ENCODE data around the gene CD22. TPM values are rescaled to one million over a fixed set of nuclear protein-coding genes. Genes with fewer than 3 reads are reported as not detected.
"Not testable (repeated sequence)": the region's sequence is repeated elsewhere in the genome, so short reads cannot be mapped to it uniquely, and the experiment has no call there.

The CD22 gene
- total and polyA plus RNA-seq, 7 donors, result 0.69 to 107 (median 3.2) TPM

- DNase-seq, result no peak
- H3K36me3 ChIP-seq, result peaks cover under 1 to 5% (median 1%) of the 10 kb centered on the region in 4 donors
- no peaks in the 10 kb centered on the region for H3K9me3 ChIP-seq
- TF ChIP-seq EP300 (IDR thresholded peaks at IDR 0.05), result no peak
- TF ChIP-seq POLR2A (IDR thresholded peaks at IDR 0.05), result no peak
- TF ChIP-seq CTCF (IDR thresholded peaks at IDR 0.05), result no peak
- TF ChIP-seq POLR2AphosphoS5 (IDR thresholded peaks at IDR 0.05), result no peak
- H3K4me1 ChIP-seq, result no peaks in the 10 kb centered on the region
- no peak overlapping the region for H3K27ac ChIP-seq
- 83 to 85% methylated on average over 17 of the region's 17 CpGs for WGBS, 2 donors
- H3K27me3 ChIP-seq, result peaks cover 0 to 55% (median 10%) of the 10 kb centered on the region in 3 donors
- H3K4me3 ChIP-seq, result no peak overlapping the region
- intact Hi-C loops (cut with DNase I), result no loop called here
These were observed 44.6 kb upstream of the CD22 start for GRCh38 chr19:35284153-35285094.

GRCh38 chr19:35285095-35285449 lies 43.9 kb upstream of the CD22 start:
- intact Hi-C loops (cut with DNase I), result no loop called here
- TF ChIP-seq EP300 (IDR thresholded peaks at IDR 0.05) (no peak), POLR2AphosphoS5 (IDR thresholded peaks at IDR 0.05) (no peak), POLR2A (IDR thresholded peaks at IDR 0.05) (no peak), CTCF (IDR thresholded peaks at IDR 0.05) (no peak)
- H3K9me3 ChIP-seq, result no peaks in the 10 kb centered on the region
- no peaks in the 10 kb centered on the region for H3K4me1 ChIP-seq
- no peaks in the 10 kb centered on the region for H3K36me3 ChIP-seq
- H3K4me3 ChIP-seq, result no peak overlapping the region
- DNase-seq, result no peak
- no peak overlapping the region for H3K27ac ChIP-seq
- H3K27me3 ChIP-seq, result peaks cover 0 to 55% (median 10%) of the 10 kb centered on the region in 3 donors
- 43 to 65% methylated on average over 1 of the region's 1 CpG for WGBS, 2 donors

GRCh38 chr19:35285465-35285864 lies 43.5 kb upstream of the CD22 start:
- H3K4me1 ChIP-seq; intact Hi-C loops (cut with DNase I); H3K9me3 ChIP-seq; H3K4me3 ChIP-seq; H3K36me3 ChIP-seq; DNase-seq; H3K27ac ChIP-seq: not testable (repeated sequence)
- peaks cover 0 to 58% (median 10%) of the 10 kb centered on the region in 3 donors for H3K27me3 ChIP-seq
- WGBS, 2 donors, result 79 to 90% methylated on average over 3 of the region's 3 CpGs

GRCh38 chr19:35286101-35286500 lies 42.9 kb upstream of the CD22 start:
- DNase-seq; H3K36me3 ChIP-seq; H3K27ac ChIP-seq; H3K4me1 ChIP-seq; H3K9me3 ChIP-seq; H3K4me3 ChIP-seq; intact Hi-C loops (cut with DNase I): not testable (repeated sequence)
- WGBS, 2 donors, result 73 to 81% methylated on average over 5 of the region's 5 CpGs
- H3K27me3 ChIP-seq, result peaks cover 0 to 65% (median 10%) of the 10 kb centered on the region in 3 donors

GRCh38 chr19:35287713-35288112 lies 41.3 kb upstream of the CD22 start:
- 90 to 92% methylated on average over 10 of the region's 10 CpGs for WGBS, 2 donors
- Histone ChIP-seq H3K27ac (no peak overlapping the region), H3K27me3 (peaks cover 0 to 65% (median 10%) of the 10 kb centered on the region in 3 donors), H3K36me3 (no peaks in the 10 kb centered on the region), H3K9me3 (no peaks in the 10 kb centered on the region), H3K4me1 (no peaks in the 10 kb centered on the region), H3K4me3 (no peak overlapping the region)
- TF ChIP-seq POLR2A (IDR thresholded peaks at IDR 0.05), result no peak
- TF ChIP-seq POLR2AphosphoS5 (IDR thresholded peaks at IDR 0.05), result no peak
- no peak for TF ChIP-seq EP300 (IDR thresholded peaks at IDR 0.05)
- no peak for TF ChIP-seq CTCF (IDR thresholded peaks at IDR 0.05)
- intact Hi-C loops (cut with DNase I), result no loop called here
- no peak for DNase-seq

Measured in sigmoid colon (tissue), 7 donors.